ENCODE measurements around the gene AMZ2. TPM values are rescaled to one million over a fixed set of nuclear protein-coding genes. Genes with fewer than 3 reads are reported as not detected.
"Not testable (repeated sequence)": the region's sequence is repeated elsewhere in the genome, so short reads cannot be mapped to it uniquely, and the experiment has no call there.

AMZ2 gene
- total RNA-seq, 2 donors from 2014 or later, result 64.0 to 89.4 TPM

GRCh38 chr17:68215453-68215852 lies 32.4 kb upstream of the AMZ2 start:
- H3K9me3 ChIP-seq (ENCODE audit: control insufficient read depth, low read length); H3K27me3 Mint-ChIP-seq (ENCODE audit: insufficient read depth); H3K4me3 ChIP-seq (ENCODE audit: low read length); H3K4me1 Mint-ChIP-seq; H3K4me1 ChIP-seq (ENCODE audit: control insufficient read depth, insufficient read depth, low read length); H3K36me3 ChIP-seq (ENCODE audit: control insufficient read depth, insufficient read depth, low read length); H3K27me3 ChIP-seq (ENCODE audit: control insufficient read depth, insufficient read depth, low read length, poor library complexity, severe bottlenecking); H3K27ac Mint-ChIP-seq; H3K4me3 Mint-ChIP-seq; DNase-seq; H3K9ac ChIP-seq (ENCODE audit: extremely low read depth, low read length, poor library complexity, severe bottlenecking); H3K9me3 Mint-ChIP-seq; H3K27ac ChIP-seq (ENCODE audit: low read depth, low read length): not testable (repeated sequence)
- peaks cover 41% of the 10 kb centered on the region for H3K36me3 Mint-ChIP-seq (ENCODE audit: low read depth)
- 94% methylated on average over 4 of the region's 5 CpGs; no CpG with 5 or more reads in 1 of the 2 experiments for WGBS, 2 experiments (ENCODE audit: insufficient coverage in 1 of 2, insufficient read length in 1 of 2)

GRCh38 chr17:68219429-68219828 lies 28.4 kb upstream of the AMZ2 start:
- not testable (repeated sequence) for H3K4me3 Mint-ChIP-seq; H3K9ac ChIP-seq (ENCODE audit: extremely low read depth, low read length, poor library complexity, severe bottlenecking); H3K9me3 ChIP-seq (ENCODE audit: control insufficient read depth, low read length); H3K27ac Mint-ChIP-seq; DNase-seq; H3K36me3 ChIP-seq (ENCODE audit: control insufficient read depth, insufficient read depth, low read length); H3K9me3 Mint-ChIP-seq; H3K4me1 ChIP-seq (ENCODE audit: control insufficient read depth, insufficient read depth, low read length); H3K27me3 ChIP-seq (ENCODE audit: control insufficient read depth, insufficient read depth, low read length, poor library complexity, severe bottlenecking); H3K4me1 Mint-ChIP-seq; H3K4me3 ChIP-seq (ENCODE audit: low read length); H3K27me3 Mint-ChIP-seq (ENCODE audit: insufficient read depth); H3K27ac ChIP-seq (ENCODE audit: low read depth, low read length)
- H3K36me3 Mint-ChIP-seq (ENCODE audit: low read depth), result peaks cover 39% of the 10 kb centered on the region
- WGBS, 2 experiments (ENCODE audit: insufficient coverage in 1 of 2, insufficient read length in 1 of 2), result 95 to 100% methylated on average over 4 to 5 of the region's 5 CpGs

GRCh38 chr17:68220186-68220585 lies 27.7 kb upstream of the AMZ2 start:
- not testable (repeated sequence) for H3K4me1 Mint-ChIP-seq

GRCh38 chr17:68220786-68221185 lies 27.1 kb upstream of the AMZ2 start:
- not testable (repeated sequence) for H3K9me3 ChIP-seq (ENCODE audit: control insufficient read depth, low read length); H3K4me1 ChIP-seq (ENCODE audit: control insufficient read depth, insufficient read depth, low read length); H3K9me3 Mint-ChIP-seq; H3K9ac ChIP-seq (ENCODE audit: extremely low read depth, low read length, poor library complexity, severe bottlenecking); H3K36me3 ChIP-seq (ENCODE audit: control insufficient read depth, insufficient read depth, low read length); H3K27ac Mint-ChIP-seq; H3K27me3 ChIP-seq (ENCODE audit: control insufficient read depth, insufficient read depth, low read length, poor library complexity, severe bottlenecking); H3K4me1 Mint-ChIP-seq; H3K4me3 ChIP-seq (ENCODE audit: low read length); DNase-seq; H3K27me3 Mint-ChIP-seq (ENCODE audit: insufficient read depth); H3K4me3 Mint-ChIP-seq; H3K27ac ChIP-seq (ENCODE audit: low read depth, low read length)
- peaks cover 39% of the 10 kb centered on the region for H3K36me3 Mint-ChIP-seq (ENCODE audit: low read depth)
- WGBS, 2 experiments (ENCODE audit: insufficient coverage in 1 of 2, insufficient read length in 1 of 2), result 93 to 95% methylated on average over 10 to 12 of the region's 12 CpGs

More at GRCh38 chr17:68220186-68220585, 27.7 kb upstream of the AMZ2 start:
- H3K9ac ChIP-seq (ENCODE audit: extremely low read depth, low read length, poor library complexity, severe bottlenecking); H3K27ac ChIP-seq (ENCODE audit: low read depth, low read length); H3K9me3 Mint-ChIP-seq; DNase-seq; H3K27ac Mint-ChIP-seq; H3K9me3 ChIP-seq (ENCODE audit: control insufficient read depth, low read length); H3K4me3 Mint-ChIP-seq; H3K27me3 Mint-ChIP-seq (ENCODE audit: insufficient read depth); H3K4me3 ChIP-seq (ENCODE audit: low read length); H3K36me3 ChIP-seq (ENCODE audit: control insufficient read depth, insufficient read depth, low read length); H3K4me1 ChIP-seq (ENCODE audit: control insufficient read depth, insufficient read depth, low read length); H3K27me3 ChIP-seq (ENCODE audit: control insufficient read depth, insufficient read depth, low read length, poor library complexity, severe bottlenecking): not testable (repeated sequence)
- no CpG with 5 or more reads among the region's 2 CpGs for WGBS, 2 experiments (ENCODE audit: insufficient coverage in 1 of 2, insufficient read length in 1 of 2)
- peaks cover 38% of the 10 kb centered on the region for H3K36me3 Mint-ChIP-seq (ENCODE audit: low read depth)

GRCh38 chr17:68221786-68222185 lies 26.1 kb upstream of the AMZ2 start:
- H3K27me3 ChIP-seq (ENCODE audit: control insufficient read depth, insufficient read depth, low read length, poor library complexity, severe bottlenecking), result no peaks in the 10 kb centered on the region
- Mint-ChIP-seq H3K4me3 (no peak overlapping the region), H3K9me3 (peaks cover 3% of the 10 kb centered on the region), H3K27ac (no peak overlapping the region), H3K27me3 (ENCODE audit: insufficient read depth) (no peaks in the 10 kb centered on the region), H3K4me1 (no peaks in the 10 kb centered on the region), H3K36me3 (ENCODE audit: low read depth) (peaks cover 42% of the 10 kb centered on the region)
- H3K9ac ChIP-seq (ENCODE audit: extremely low read depth, low read length, poor library complexity, severe bottlenecking), result no peak overlapping the region
- 91 to 93% methylated on average over 4 of the region's 4 CpGs for WGBS, 2 experiments (ENCODE audit: insufficient coverage in 1 of 2, insufficient read length in 1 of 2)
- H3K36me3 ChIP-seq (ENCODE audit: control insufficient read depth, insufficient read depth, low read length), result no peaks in the 10 kb centered on the region
- no peak overlapping the region for H3K27ac ChIP-seq (ENCODE audit: low read depth, low read length)
- H3K4me3 ChIP-seq (ENCODE audit: low read length), result no peak overlapping the region
- no peak for TF ChIP-seq CTCF (conservative IDR thresholded peaks at IDR 0.05)
- no peak for DNase-seq
- H3K9me3 ChIP-seq (ENCODE audit: control insufficient read depth, low read length), result no peaks in the 10 kb centered on the region
- H3K4me1 ChIP-seq (ENCODE audit: control insufficient read depth, insufficient read depth, low read length), result no peaks in the 10 kb centered on the region
